Ishikawa (cell line): Measurements from ENCODE around the gene AKR1C2.

Experiments used
- CEBPB ChIP-seq: IDR thresholded peaks from 2 replicates; pipeline ENCODE4 v1.6.1; 2012
- CREB1 ChIP-seq: IDR thresholded peaks from 2 replicates; pipeline ENCODE4 v1.6.1; 2012; ENCODE audit warnings: low read depth
- EGR1 ChIP-seq: IDR thresholded peaks from 2 replicates; pipeline ENCODE4 v1.6.1; 2012
- EP300 ChIP-seq: IDR thresholded peaks from 2 replicates; pipeline ENCODE4 v1.6.1; 2012; ENCODE audit warnings: borderline replicate concordance
- FOXM1 ChIP-seq: IDR thresholded peaks from 2 replicates; pipeline ENCODE4 v1.6.1; 2012; ENCODE audit warnings: low read depth, borderline replicate concordance
- MAX ChIP-seq: IDR thresholded peaks from 2 replicates; pipeline ENCODE4 v1.6.1; 2012
- NFIC ChIP-seq: IDR thresholded peaks from 2 replicates; pipeline ENCODE4 v1.6.1; 2012
- RAD21 ChIP-seq: IDR thresholded peaks from 2 replicates; pipeline ENCODE4 v1.6.1; 2012; ENCODE audit warnings: low read depth
- REST ChIP-seq: IDR thresholded peaks from 2 replicates; pipeline ENCODE4 v1.6.1; 2012; ENCODE audit warnings: low read depth, mild to moderate bottlenecking
- TAF1 ChIP-seq: IDR thresholded peaks from 2 replicates; pipeline ENCODE4 v1.6.1; 2012; ENCODE audit warnings: low read depth, mild to moderate bottlenecking
- TCF12 ChIP-seq: IDR thresholded peaks from 2 replicates; pipeline ENCODE4 v1.6.1; 2012; ENCODE audit warnings: low read depth
- TEAD4 ChIP-seq: IDR thresholded peaks from 2 replicates; pipeline ENCODE4 v1.6.1; 2012
- USF1 ChIP-seq: IDR thresholded peaks from 2 replicates; pipeline ENCODE4 v1.6.1; 2012
- YY1 ChIP-seq: IDR thresholded peaks from 2 replicates; pipeline ENCODE4 v1.6.1; 2012; ENCODE audit warnings: low read depth
- ZBTB7A ChIP-seq: IDR thresholded peaks from 2 replicates; pipeline ENCODE4 v1.6.1; 2012; ENCODE audit warnings: low read depth

The AKR1C2 gene

GRCh38 chr10:5012595-5012994, 8.9 kb upstream of the AKR1C2 start:
- TF ChIP-seq FOXM1, result no peak
- TF ChIP-seq REST, result no peak
- TF ChIP-seq USF1, result no peak
- TF ChIP-seq NFIC, result no peak
- TF ChIP-seq TAF1, result no peak
- no peak for TF ChIP-seq CREB1
- no peak for TF ChIP-seq EP300
- TF ChIP-seq TEAD4, result no peak
- no peak for TF ChIP-seq MAX
- no peak for TF ChIP-seq TCF12
- no peak for TF ChIP-seq EGR1
- no peak for TF ChIP-seq RAD21
- TF ChIP-seq ZBTB7A, result no peak
- no peak for TF ChIP-seq CEBPB
- no peak for TF ChIP-seq YY1

GRCh38 chr10:5008857-5009548, 5.3 kb upstream of the AKR1C2 start:
- peak; percentile 82 for TF ChIP-seq CEBPB

GRCh38 chr10:5002013-5002727, 1.5 kb downstream of the AKR1C2 start:
- TF ChIP-seq TAF1 (no peak), EP300 (no peak), ZBTB7A (no peak), NFIC (no peak), CEBPB (no peak), RAD21 (no peak), REST (no peak), MAX (no peak), TEAD4 (no peak), EGR1 (no peak), USF1 (no peak), CREB1 (no peak), FOXM1 (no peak), TCF12 (no peak), YY1 (no peak)

GRCh38 chr10:4998671-4999070, 5.0 kb downstream of the AKR1C2 start:
- TF ChIP-seq CEBPB (no peak), RAD21 (no peak), USF1 (no peak), CREB1 (no peak), FOXM1 (no peak), REST (no peak)
